Thymus (tissue), 11 donors: ENCODE data around the gene MAGI2. TPM values are rescaled to one million over a fixed set of nuclear protein-coding genes. Genes with fewer than 3 reads are reported as not detected.

Source experiments
- DNase-seq, 9 donors: peaks; one replicate each; pipeline ENCODE4 v3.0.0-alpha.2; 2013; ENCODE audit warnings: low spot score in 9 of 9, low read depth in 6 of 9, missing footprints in 1 of 9
- H3K27ac ChIP-seq, 2 donors: one replicate each; pipeline ENCODE4 v1.5.1; 2013; ENCODE audit warnings: control low read depth in 1 of 2, low read depth in 1 of 2, low read length in 1 of 2, mild to moderate bottlenecking in 1 of 2, moderate library complexity in 1 of 2
- H3K27me3 ChIP-seq, 2 donors: one replicate each; pipeline ENCODE4 v1.5.1; 2013; ENCODE audit warnings: low read length in 1 of 2; ENCODE audit not compliant: control insufficient read depth in 2 of 2, insufficient read depth in 1 of 2
- H3K36me3 ChIP-seq, 2 donors: one replicate each; pipeline ENCODE4 v1.5.1; 2013; ENCODE audit warnings: low read length in 1 of 2, mild to moderate bottlenecking in 1 of 2, moderate library complexity in 1 of 2; ENCODE audit not compliant: control insufficient read depth in 2 of 2, insufficient read depth in 2 of 2
- H3K4me1 ChIP-seq, 2 donors: one replicate each; pipeline ENCODE4 v1.5.1; 2013; ENCODE audit warnings: low read length in 2 of 2; ENCODE audit not compliant: control insufficient read depth in 2 of 2, insufficient read depth in 2 of 2
- H3K4me3 ChIP-seq, 2 donors: one replicate each; pipeline ENCODE4 v1.5.1; 2013; ENCODE audit warnings: low read length in 2 of 2, control low read depth in 1 of 2, mild to moderate bottlenecking in 1 of 2
- H3K9me3 ChIP-seq, 2 donors: one replicate each; pipeline ENCODE4 v1.5.1; 2013; ENCODE audit warnings: low read length in 1 of 2, mild to moderate bottlenecking in 1 of 2; ENCODE audit not compliant: control insufficient read depth in 2 of 2, insufficient read depth in 1 of 2
- WGBS: extraction: QIAGEN DNeasy Blood & Tissue Kit; methylation state at CpG from one replicate; pipeline ENCODE4 v1.1.7; 2013; 5-methylcytosine and 5-hydroxymethylcytosine counted together
- polyA plus RNA-seq: library from polyadenylated mRNA; stranded (reverse); fragments of 200-250 nt; gene quantifications from one replicate; pipeline ENCODE4 v1.2.3, GENCODE V29; 2013
- total RNA-seq: library from RNA; stranded (reverse); fragments of 120-200 nt; gene quantifications from one replicate; pipeline ENCODE4 v1.2.4, GENCODE V29; 2013
- donor health status: healthy.

The MAGI2 gene
- total and polyA plus RNA-seq, 2 donors, result 0.42 to 1.7 TPM

- no peak overlapping the region for H3K27ac ChIP-seq
- no peak overlapping the region for H3K4me3 ChIP-seq
- H3K36me3 ChIP-seq, result no peaks in the 10 kb centered on the region
- no peaks in the 10 kb centered on the region for H3K4me1 ChIP-seq
- no peaks in the 10 kb centered on the region for H3K9me3 ChIP-seq
- DNase-seq, result no peak
- WGBS, result 95% methylated on average over 4 of the region's 4 CpGs
- no peaks in the 10 kb centered on the region for H3K27me3 ChIP-seq
Observed at GRCh38 chr7:78124216-78124615, 1329.3 kb downstream of the MAGI2 start.

- Histone ChIP-seq H3K27ac (no peak overlapping the region), H3K9me3 (no peaks in the 10 kb centered on the region), H3K4me1 (no peaks in the 10 kb centered on the region), H3K4me3 (no peak overlapping the region), H3K27me3 (no peaks in the 10 kb centered on the region), H3K36me3 (no peaks in the 10 kb centered on the region)
- DNase-seq, result no peak
- 83% methylated on average over 1 of the region's 1 CpG for WGBS
Observed at GRCh38 chr7:78121888-78122287, 1331.6 kb downstream of the MAGI2 start.

- no peaks in the 10 kb centered on the region for H3K27me3 ChIP-seq
- 60% methylated on average over 3 of the region's 3 CpGs for WGBS
- DNase-seq, result no peak
- no peak overlapping the region for H3K4me3 ChIP-seq
- H3K4me1 ChIP-seq, result no peaks in the 10 kb centered on the region
- H3K27ac ChIP-seq, result no peak overlapping the region
- no peaks in the 10 kb centered on the region for H3K36me3 ChIP-seq
- H3K9me3 ChIP-seq, result no peaks in the 10 kb centered on the region
Observed at GRCh38 chr7:78118470-78118869, 1335.0 kb downstream of the MAGI2 start.

DNA sequence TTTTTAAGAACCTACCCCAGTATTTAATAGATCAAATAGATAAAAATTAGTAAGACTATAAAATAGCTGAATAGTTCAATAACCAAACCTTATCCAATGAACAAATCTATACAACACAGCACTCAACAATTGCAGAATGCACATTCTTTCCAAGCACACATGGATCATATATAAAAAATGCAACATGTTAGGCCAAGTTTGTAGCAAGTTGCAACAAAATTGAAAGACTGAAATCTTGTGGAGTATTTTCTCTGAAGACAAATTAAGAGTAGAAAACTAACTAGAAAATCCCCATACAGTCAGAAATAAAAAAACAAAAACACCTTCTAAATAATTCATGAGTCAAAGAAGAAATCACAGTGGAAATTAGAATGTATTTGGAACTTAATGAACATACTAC lies 1337.6 kb downstream of the MAGI2 start:
- no peaks in the 10 kb centered on the region for H3K4me1 ChIP-seq
- no peak overlapping the region for H3K4me3 ChIP-seq
- no peak for DNase-seq
- no peaks in the 10 kb centered on the region for H3K9me3 ChIP-seq
- no peaks in the 10 kb centered on the region for H3K36me3 ChIP-seq
- H3K27me3 ChIP-seq, result no peaks in the 10 kb centered on the region
- H3K27ac ChIP-seq, result no peak overlapping the region

DNA sequence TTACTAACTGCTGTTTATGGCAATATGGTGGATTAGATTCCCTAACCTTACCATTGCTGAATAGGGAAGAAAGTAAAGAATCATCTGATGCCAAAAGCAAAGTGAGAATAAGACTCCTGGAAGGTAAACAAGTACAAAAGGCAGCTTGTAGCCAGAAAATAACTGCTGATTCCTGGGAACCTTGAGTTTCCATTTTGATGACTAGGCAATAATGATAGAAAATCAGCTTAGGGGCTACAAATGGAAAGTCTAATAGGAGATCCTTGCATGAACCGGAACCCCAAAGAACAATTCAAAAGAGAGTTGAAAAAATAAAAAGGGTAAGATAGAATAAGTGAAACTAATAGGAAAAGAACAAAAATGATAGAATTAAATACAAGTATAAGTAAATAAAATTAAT lies 1338.5 kb downstream of the MAGI2 start:
- Histone ChIP-seq H3K4me1 (no peaks in the 10 kb centered on the region), H3K36me3 (no peaks in the 10 kb centered on the region), H3K4me3 (no peak overlapping the region), H3K27me3 (no peaks in the 10 kb centered on the region), H3K27ac (no peak overlapping the region), H3K9me3 (no peaks in the 10 kb centered on the region)
- no peak for DNase-seq
- 96% methylated on average over 1 of the region's 1 CpG for WGBS

DNA sequence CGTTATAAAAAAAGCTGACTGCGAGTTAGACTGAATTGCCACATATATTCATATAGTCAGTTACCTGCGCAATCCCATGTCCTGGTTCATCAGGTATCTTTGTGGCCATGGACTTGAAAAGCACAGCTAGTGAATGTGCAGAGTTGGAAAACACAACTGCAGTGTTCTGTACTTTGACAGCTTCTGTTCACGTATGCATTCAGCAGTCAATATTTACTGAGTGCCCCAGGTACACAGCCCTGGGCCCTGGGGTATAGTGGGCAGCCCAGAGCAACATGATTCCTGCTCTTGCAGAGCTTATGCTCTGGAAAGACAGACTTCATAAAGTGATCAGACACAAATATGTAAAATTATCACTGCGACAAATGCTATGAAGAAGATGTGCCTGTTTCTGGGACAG lies 1341.0 kb downstream of the MAGI2 start:
- Histone ChIP-seq H3K36me3 (no peaks in the 10 kb centered on the region), H3K4me3 (no peak overlapping the region), H3K27ac (no peak overlapping the region), H3K4me1 (no peaks in the 10 kb centered on the region), H3K27me3 (no peaks in the 10 kb centered on the region), H3K9me3 (no peaks in the 10 kb centered on the region)
- no peak for DNase-seq
- 95% methylated on average over 5 of the region's 5 CpGs for WGBS

GRCh38 chr7:78111386-78111785 lies 1342.1 kb downstream of the MAGI2 start:
- no peaks in the 10 kb centered on the region for H3K4me1 ChIP-seq
- no peaks in the 10 kb centered on the region for H3K36me3 ChIP-seq
- 58% methylated on average over 3 of the region's 3 CpGs for WGBS
- H3K27ac ChIP-seq, result no peak overlapping the region
- DNase-seq, result no peak
- no peak overlapping the region for H3K4me3 ChIP-seq
- no peaks in the 10 kb centered on the region for H3K9me3 ChIP-seq
- H3K27me3 ChIP-seq, result no peaks in the 10 kb centered on the region

DNA sequence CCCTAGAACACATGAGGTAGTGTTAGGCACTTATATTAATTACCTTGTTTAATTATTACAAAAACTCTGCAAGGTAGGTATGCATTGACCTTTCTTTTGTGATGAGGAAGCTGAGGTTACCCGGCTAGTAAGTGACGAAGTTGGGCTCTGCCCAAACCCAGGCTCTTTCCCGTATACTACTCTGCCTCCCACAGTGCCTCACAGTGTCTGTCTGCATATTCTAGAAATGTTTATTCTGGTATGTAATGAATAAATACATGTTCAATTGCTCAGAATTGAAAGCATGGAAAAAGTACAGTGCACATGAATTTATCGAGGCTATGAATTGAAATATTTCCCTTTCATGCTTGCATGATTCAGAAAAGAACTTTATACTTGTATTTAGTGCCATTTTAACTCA lies 1350.0 kb downstream of the MAGI2 start:
- no peaks in the 10 kb centered on the region for H3K4me1 ChIP-seq
- no peak overlapping the region for H3K27ac ChIP-seq
- no peak overlapping the region for H3K4me3 ChIP-seq
- no peaks in the 10 kb centered on the region for H3K9me3 ChIP-seq
- H3K36me3 ChIP-seq, result no peaks in the 10 kb centered on the region
- H3K27me3 ChIP-seq, result no peaks in the 10 kb centered on the region
- DNase-seq, result no peak
- 90% methylated on average over 4 of the region's 4 CpGs for WGBS

DNA sequence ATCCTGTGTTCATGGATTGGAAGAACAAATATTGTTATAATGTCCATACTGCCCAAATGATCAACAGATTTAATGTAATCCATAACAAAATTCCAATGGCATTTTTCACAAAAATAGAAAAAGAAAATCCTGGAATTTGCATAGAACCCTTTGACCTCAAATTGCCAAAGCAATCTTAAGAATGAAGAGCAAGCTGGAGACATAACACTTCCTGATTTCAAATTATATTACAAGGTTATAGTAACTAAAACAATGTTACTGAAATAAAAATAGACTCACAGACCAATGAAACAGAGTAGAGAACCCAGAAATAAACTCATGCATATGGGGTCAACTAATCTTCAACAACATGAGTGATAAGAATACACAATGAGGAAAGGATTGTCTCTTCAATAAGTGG lies 1352.4 kb downstream of the MAGI2 start:
- H3K27ac ChIP-seq, result no peak overlapping the region
- H3K27me3 ChIP-seq, result no peaks in the 10 kb centered on the region
- no peak for DNase-seq
- no peaks in the 10 kb centered on the region for H3K36me3 ChIP-seq
- H3K4me3 ChIP-seq, result no peak overlapping the region
- no peaks in the 10 kb centered on the region for H3K4me1 ChIP-seq
- H3K9me3 ChIP-seq, result no peaks in the 10 kb centered on the region

- 68% methylated on average over 3 of the region's 3 CpGs for WGBS
- H3K27ac ChIP-seq, result no peak overlapping the region
- no peak overlapping the region for H3K4me3 ChIP-seq
- no peaks in the 10 kb centered on the region for H3K9me3 ChIP-seq
- H3K36me3 ChIP-seq, result no peaks in the 10 kb centered on the region
- H3K27me3 ChIP-seq, result no peaks in the 10 kb centered on the region
- no peaks in the 10 kb centered on the region for H3K4me1 ChIP-seq
- no peak for DNase-seq
Observed at GRCh38 chr7:78099715-78100394, 1353.6 kb downstream of the MAGI2 start.
